ENCODE measurements around the gene LTO1.
A peak's percentile ranks its signal among the peaks of the same experiment; 100 is the strongest.

Gene LTO1

GRCh38 chr11:69658626-69659450 is 16.3 kb downstream of the LTO1 start:
- TF ChIP-seq, protein P1, sequence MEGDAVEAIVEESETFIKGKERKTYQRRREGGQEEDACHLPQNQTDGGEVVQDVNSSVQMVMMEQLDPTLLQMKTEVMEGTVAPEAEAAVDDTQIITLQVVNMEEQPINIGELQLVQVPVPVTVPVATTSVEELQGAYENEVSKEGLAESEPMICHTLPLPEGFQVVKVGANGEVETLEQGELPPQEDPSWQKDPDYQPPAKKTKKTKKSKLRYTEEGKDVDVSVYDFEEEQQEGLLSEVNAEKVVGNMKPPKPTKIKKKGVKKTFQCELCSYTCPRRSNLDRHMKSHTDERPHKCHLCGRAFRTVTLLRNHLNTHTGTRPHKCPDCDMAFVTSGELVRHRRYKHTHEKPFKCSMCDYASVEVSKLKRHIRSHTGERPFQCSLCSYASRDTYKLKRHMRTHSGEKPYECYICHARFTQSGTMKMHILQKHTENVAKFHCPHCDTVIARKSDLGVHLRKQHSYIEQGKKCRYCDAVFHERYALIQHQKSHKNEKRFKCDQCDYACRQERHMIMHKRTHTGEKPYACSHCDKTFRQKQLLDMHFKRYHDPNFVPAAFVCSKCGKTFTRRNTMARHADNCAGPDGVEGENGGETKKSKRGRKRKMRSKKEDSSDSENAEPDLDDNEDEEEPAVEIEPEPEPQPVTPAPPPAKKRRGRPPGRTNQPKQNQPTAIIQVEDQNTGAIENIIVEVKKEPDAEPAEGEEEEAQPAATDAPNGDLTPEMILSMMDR (IDR thresholded peaks at IDR 0.05; ENCODE audit: low read depth, low read length), result no peak
- DNase-seq (ENCODE audit: low read depth in 2 of 2), result no peak
- H3K4me3 ChIP-seq (replicated peaks in 1 of 2; ENCODE audit: low read depth in 2 of 2, low read length in 2 of 2), result no peak overlapping the region

GRCh38 chr11:69657911-69658625 is 17.1 kb downstream of the LTO1 start:
- TF ChIP-seq, protein P1 (IDR thresholded peaks at IDR 0.05; ENCODE audit: low read depth, low read length), result no peak
- no peak overlapping the region for H3K4me3 ChIP-seq (replicated peaks in 1 of 2; ENCODE audit: low read depth in 2 of 2, low read length in 2 of 2)
- no peak for DNase-seq (ENCODE audit: low read depth in 2 of 2)

DNA sequence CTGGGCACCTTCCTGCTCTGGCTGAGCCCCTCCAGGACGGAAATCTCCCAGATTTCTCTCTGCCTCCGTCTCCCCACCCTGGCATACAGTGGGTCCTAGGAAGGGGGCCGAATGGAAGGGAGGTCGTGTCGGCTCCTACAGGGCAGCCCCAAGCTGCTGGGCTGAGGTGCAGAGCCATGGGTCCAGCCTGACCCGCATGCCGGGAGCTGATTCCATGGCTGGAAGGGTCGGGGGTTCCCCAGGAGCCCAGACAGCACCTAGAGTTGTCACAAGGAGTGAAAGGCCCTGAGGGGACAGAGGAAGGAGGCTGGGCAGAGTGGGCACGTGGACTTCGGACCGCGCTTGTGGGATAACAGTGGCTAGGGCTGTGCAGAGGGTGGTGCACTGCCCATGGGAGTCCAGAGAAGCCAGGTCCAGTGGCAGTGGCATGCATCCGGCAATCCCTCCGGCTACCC is 17.7 kb downstream of the LTO1 start:
- DNase-seq (ENCODE audit: low read depth in 2 of 2), result no peak
- TF ChIP-seq, protein P1 (IDR thresholded peaks at IDR 0.05; ENCODE audit: low read depth, low read length), result no peak
- H3K4me3 ChIP-seq (replicated peaks in 1 of 2; ENCODE audit: low read depth in 2 of 2, low read length in 2 of 2), result no peak overlapping the region

DNA sequence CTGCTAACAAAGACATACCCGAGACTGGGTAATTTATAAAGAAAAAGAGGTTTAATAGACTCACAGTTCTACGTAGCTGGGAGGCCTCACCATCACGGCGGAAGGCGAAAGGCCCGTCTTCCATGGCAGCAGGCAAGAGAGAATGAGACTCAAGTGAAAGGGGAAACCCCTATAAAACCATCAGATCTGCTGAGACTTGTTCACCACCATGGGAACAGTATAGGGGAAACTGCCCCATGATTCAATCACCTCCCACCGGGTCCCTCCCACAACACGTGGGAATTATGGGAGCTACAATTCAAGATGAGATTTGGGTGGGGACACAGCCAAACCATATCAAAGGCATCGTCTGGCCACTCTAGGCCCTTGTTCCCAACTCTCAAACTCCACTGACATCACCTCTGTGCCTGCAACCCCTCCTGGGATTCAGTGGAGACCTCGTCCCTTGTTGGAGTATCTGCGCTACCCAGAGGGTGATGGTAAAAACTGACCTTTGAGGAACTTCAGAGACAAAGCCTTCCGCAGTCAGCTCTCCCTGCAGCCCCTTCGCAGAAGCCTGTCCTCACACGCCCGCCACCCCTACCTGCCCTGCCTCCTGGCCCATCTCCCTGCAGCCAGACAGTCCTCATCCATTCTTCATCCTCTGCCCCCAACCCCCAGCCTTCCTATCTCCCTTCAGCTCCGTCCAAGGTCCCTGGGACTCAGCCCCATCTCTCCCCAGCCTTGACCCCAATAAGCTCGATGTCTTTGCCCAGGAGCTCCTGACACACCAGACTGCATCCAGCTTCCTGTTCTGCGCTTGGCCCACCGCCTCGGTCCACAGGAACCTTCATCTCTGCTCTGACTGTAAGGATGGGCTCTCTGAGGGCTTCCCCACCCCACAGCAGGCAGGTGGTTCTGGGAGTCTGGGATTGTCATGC is 18.4 kb downstream of the LTO1 start:
- peak in 1 of 2 donors; percentile 36 for DNase-seq (ENCODE audit: low read depth in 2 of 2)

DNA sequence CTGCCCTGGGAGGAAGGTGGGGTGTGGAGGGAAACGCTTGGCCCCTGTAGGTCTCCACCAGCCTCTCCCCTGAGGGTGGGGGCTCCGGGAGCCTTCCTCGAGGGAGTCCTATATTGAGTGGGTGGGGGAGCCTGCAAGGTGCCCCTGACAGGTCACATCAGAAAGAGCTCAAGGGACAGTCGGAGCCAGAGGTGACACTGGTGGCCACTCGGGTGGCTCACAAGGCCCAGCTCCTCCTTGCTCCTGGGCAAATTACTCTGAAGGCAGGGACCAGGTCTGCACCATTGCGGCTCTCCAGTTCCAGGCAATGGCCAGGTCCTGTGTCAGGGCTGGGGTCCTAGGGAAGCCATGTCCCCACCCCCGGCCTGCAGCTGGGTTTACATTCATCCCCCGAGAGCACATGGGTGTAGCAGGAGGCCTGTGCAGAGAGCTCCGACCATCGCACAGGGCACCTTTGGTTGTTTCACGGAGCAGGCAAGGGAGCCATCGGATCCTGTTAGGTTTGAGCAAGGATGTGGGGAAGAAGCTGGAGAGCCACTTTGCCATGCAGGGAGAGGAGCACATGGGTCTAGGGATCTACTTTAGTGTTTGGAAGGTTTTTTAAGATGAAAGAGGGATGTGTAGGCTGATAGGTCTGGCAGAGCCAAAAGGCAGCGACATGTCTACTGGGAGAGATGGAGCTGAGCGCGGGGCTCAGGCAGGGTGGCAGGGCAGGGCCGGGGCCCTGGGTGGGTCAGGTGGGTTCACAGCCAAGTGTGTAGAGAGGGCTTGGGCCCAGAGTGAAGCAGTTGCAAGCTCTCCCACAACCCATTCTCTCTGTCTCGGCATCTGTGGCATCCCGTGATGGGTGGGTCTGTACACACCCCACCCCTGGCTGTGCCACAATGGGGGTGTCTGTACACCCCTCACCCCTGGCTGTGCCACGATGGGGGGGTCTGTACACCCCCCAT is 19.4 kb downstream of the LTO1 start:
- TF ChIP-seq, protein P1 (IDR thresholded peaks at IDR 0.05; ENCODE audit: low read depth, low read length), result no peak
- H3K4me3 ChIP-seq (replicated peaks in 1 of 2; ENCODE audit: low read depth in 2 of 2, low read length in 2 of 2), result no peak overlapping the region
- peak in 1 of 2 donors; percentile 46 for DNase-seq (ENCODE audit: low read depth in 2 of 2)

More for the DNA sequence above, 18.4 kb downstream of the LTO1 start:
- H3K4me3 ChIP-seq (replicated peaks in 1 of 2; ENCODE audit: low read depth in 2 of 2, low read length in 2 of 2), result no peak overlapping the region
- TF ChIP-seq, protein P1 (IDR thresholded peaks at IDR 0.05; ENCODE audit: low read depth, low read length), result no peak
